Activated naive CD4-positive, alpha-beta T cell treated with anti-CD3 and anti-CD28 coated beads, Interleukin-2, amount 50 U/mL, for 72 hours (primary cell): Measurements from ENCODE around the gene GPC6. TPM values are rescaled to one million over a fixed set of nuclear protein-coding genes. Genes with fewer than 3 reads are reported as not detected.
A peak's percentile ranks its signal among the peaks of the same experiment; 100 is the strongest.

Experiments used
- ATAC-seq, 2 donors: fragments of 150-1000 bp; cut with Tn5 transposase; 2 replicates each; pipeline ENCODE4 v1.10.0; 2021; ENCODE audit warnings: mild to moderate bottlenecking in 2 of 2, moderate library complexity in 2 of 2
- DNase-seq, 2 donors: peaks; one replicate each; pipeline ENCODE4 v3.0.0; 2021 to 2022; ENCODE audit warnings: low spot score in 2 of 2
- H3K27ac Mint-ChIP-seq, 2 donors: one replicate each; pipeline ENCODE4 v1.8.0; 2022; ENCODE audit warnings: mild to moderate bottlenecking in 2 of 2, mixed read lengths in 2 of 2
- H3K36me3 Mint-ChIP-seq, 2 donors: one replicate each; pipeline ENCODE4 v1.8.0; 2022; ENCODE audit warnings: mixed read lengths in 2 of 2
- H3K9me3 Mint-ChIP-seq, 2 donors: one replicate each; pipeline ENCODE4 v1.8.0; 2022; ENCODE audit warnings: mixed read lengths in 2 of 2
- total RNA-seq, 2 donors: library from RNA; stranded (reverse); gene quantifications; one replicate each; pipeline ENCODE4 v1.2.3, GENCODE V29; 2022

Gene GPC6
- total RNA-seq, 2 donors from 2014 or later: not detected

- no peak for ATAC-seq
- no peak overlapping the region for H3K27ac Mint-ChIP-seq
Observed at GRCh38 chr13:93364166-93364565, 137.6 kb downstream of the GPC6 start.

GRCh38 chr13:93368296-93368695 is 141.7 kb downstream of the GPC6 start:
- no peak for DNase-seq
- Mint-ChIP-seq H3K36me3 (peaks cover 0 to 7% of the 10 kb centered on the region in 2 donors), H3K27ac (peak overlapping the region in 1 of 2 donors; percentile 51), H3K9me3 (peaks cover 7 to 9% of the 10 kb centered on the region in 2 donors)
- no peak for ATAC-seq

More at GRCh38 chr13:93364166-93364565, 137.6 kb downstream of the GPC6 start:
- H3K36me3 Mint-ChIP-seq: peaks cover 0 to 7% of the 10 kb centered on the region in 2 donors
- peaks cover 7 to 9% of the 10 kb centered on the region in 2 donors for H3K9me3 Mint-ChIP-seq
- no peak for DNase-seq

- Mint-ChIP-seq H3K36me3 (peaks cover 0 to 7% of the 10 kb centered on the region in 2 donors), H3K9me3 (peaks cover 7 to 9% of the 10 kb centered on the region in 2 donors), H3K27ac (no peak overlapping the region)
- DNase-seq: no peak
- no peak for ATAC-seq
Observed at GRCh38 chr13:93368718-93369117, 142.1 kb downstream of the GPC6 start.

- Mint-ChIP-seq H3K36me3 (no peaks in the 10 kb centered on the region), H3K9me3 (no peaks in the 10 kb centered on the region), H3K27ac (no peak overlapping the region)
- no peak for DNase-seq
- ATAC-seq: no peak
Observed at GRCh38 chr13:93372856-93373255, 146.2 kb downstream of the GPC6 start.

GRCh38 chr13:93375491-93375890 is 148.9 kb downstream of the GPC6 start:
- no peaks in the 10 kb centered on the region for H3K9me3 Mint-ChIP-seq
- H3K36me3 Mint-ChIP-seq: no peaks in the 10 kb centered on the region
- no peak overlapping the region for H3K27ac Mint-ChIP-seq
- DNase-seq (no peak), ATAC-seq (no peak)

GRCh38 chr13:93377196-93377595 is 150.6 kb downstream of the GPC6 start:
- Mint-ChIP-seq H3K27ac (no peak overlapping the region), H3K9me3 (no peaks in the 10 kb centered on the region), H3K36me3 (no peaks in the 10 kb centered on the region)
- ATAC-seq (no peak), DNase-seq (no peak)

GRCh38 chr13:93378184-93378583 is 151.6 kb downstream of the GPC6 start:
- ATAC-seq (no peak), DNase-seq (no peak)
- Mint-ChIP-seq H3K9me3 (no peaks in the 10 kb centered on the region), H3K27ac (no peak overlapping the region), H3K36me3 (no peaks in the 10 kb centered on the region)

- DNase-seq (no peak), ATAC-seq (no peak)
- Mint-ChIP-seq H3K9me3 (peaks cover 4 to 5% of the 10 kb centered on the region in 2 donors), H3K36me3 (no peaks in the 10 kb centered on the region), H3K27ac (no peak overlapping the region)
Observed at GRCh38 chr13:93386116-93386515, 159.5 kb downstream of the GPC6 start.

- Mint-ChIP-seq H3K27ac (no peak overlapping the region), H3K9me3 (peaks cover 5 to 6% of the 10 kb centered on the region in 2 donors), H3K36me3 (no peaks in the 10 kb centered on the region)
- DNase-seq: no peak
- no peak for ATAC-seq
Observed at GRCh38 chr13:93388701-93389100, 162.1 kb downstream of the GPC6 start.

GRCh38 chr13:93397619-93398018 is 171.0 kb downstream of the GPC6 start:
- no peak overlapping the region for H3K27ac Mint-ChIP-seq
- H3K36me3 Mint-ChIP-seq: no peaks in the 10 kb centered on the region
- H3K9me3 Mint-ChIP-seq: peaks cover 4 to 7% of the 10 kb centered on the region in 2 donors
- ATAC-seq: no peak
- no peak for DNase-seq

GRCh38 chr13:93398167-93399035 is 171.8 kb downstream of the GPC6 start:
- peaks cover 4 to 7% of the 10 kb centered on the region in 2 donors for H3K9me3 Mint-ChIP-seq
- ATAC-seq: no peak
- H3K36me3 Mint-ChIP-seq: no peaks in the 10 kb centered on the region
- no peak overlapping the region for H3K27ac Mint-ChIP-seq
- DNase-seq: no peak

GRCh38 chr13:93399212-93399611 is 172.6 kb downstream of the GPC6 start:
- H3K27ac Mint-ChIP-seq: no peak overlapping the region
- peaks cover 4 to 5% of the 10 kb centered on the region in 2 donors for H3K9me3 Mint-ChIP-seq
- ATAC-seq (no peak), DNase-seq (no peak)
- no peaks in the 10 kb centered on the region for H3K36me3 Mint-ChIP-seq

- DNase-seq (no peak), ATAC-seq (no peak)
- peaks cover 0 to 5% of the 10 kb centered on the region in 2 donors for H3K9me3 Mint-ChIP-seq
- no peaks in the 10 kb centered on the region for H3K36me3 Mint-ChIP-seq
- H3K27ac Mint-ChIP-seq: no peak overlapping the region
Observed at GRCh38 chr13:93406136-93406535, 179.5 kb downstream of the GPC6 start.

- DNase-seq: no peak
- Mint-ChIP-seq H3K9me3 (peaks cover 0 to 5% of the 10 kb centered on the region in 2 donors), H3K36me3 (no peaks in the 10 kb centered on the region), H3K27ac (no peak overlapping the region)
- ATAC-seq: no peak
Observed at GRCh38 chr13:93407551-93407950, 180.9 kb downstream of the GPC6 start.

GRCh38 chr13:93409001-93409400 is 182.4 kb downstream of the GPC6 start:
- no peak for ATAC-seq
- H3K36me3 Mint-ChIP-seq: no peaks in the 10 kb centered on the region
- H3K9me3 Mint-ChIP-seq: peaks cover 0 to 5% of the 10 kb centered on the region in 2 donors
- DNase-seq: no peak
- H3K27ac Mint-ChIP-seq: no peak overlapping the region

GRCh38 chr13:93409816-93410215 is 183.2 kb downstream of the GPC6 start:
- Mint-ChIP-seq H3K27ac (no peak overlapping the region), H3K9me3 (peaks cover 0 to 5% of the 10 kb centered on the region in 2 donors), H3K36me3 (no peaks in the 10 kb centered on the region)
- ATAC-seq: no peak
- DNase-seq: no peak

- Mint-ChIP-seq H3K9me3 (peaks cover 0 to 5% of the 10 kb centered on the region in 2 donors), H3K36me3 (no peaks in the 10 kb centered on the region), H3K27ac (no peak overlapping the region)
- no peak for ATAC-seq
- no peak for DNase-seq
Observed at GRCh38 chr13:93411186-93411680, 184.6 kb downstream of the GPC6 start.

GRCh38 chr13:93412676-93413075 is 186.1 kb downstream of the GPC6 start:
- no peak for DNase-seq
- Mint-ChIP-seq H3K27ac (no peak overlapping the region), H3K9me3 (peaks cover 0 to 5% of the 10 kb centered on the region in 2 donors), H3K36me3 (no peaks in the 10 kb centered on the region)
- ATAC-seq: no peak
